ENCODE data around the gene TSC22D1. TPM values are rescaled to one million over a fixed set of nuclear protein-coding genes. Genes with fewer than 3 reads are reported as not detected.

The TSC22D1 gene
- total RNA-seq, 1 experiment from 2014 or later, result 72.5 TPM

- no peak overlapping the region for H3K27ac Mint-ChIP-seq
- no peaks in the 10 kb centered on the region for H3K36me3 Mint-ChIP-seq
- DNase-seq (ENCODE audit: low spot score) (no peak), ATAC-seq (no peak)
- H3K4me1 Mint-ChIP-seq, result 0 out of 2 replicates have a peak, but pooled peaks cover 3% of the 10 kb centered on the region
- TF ChIP-seq NR3C1 (CRISPR knock-in tag; conservative IDR thresholded peaks at IDR 0.05; ENCODE audit: low read depth) (no peak), USF1 (CRISPR knock-in tag; IDR thresholded peaks at IDR 0.05) (no peak), GRHL2 (CRISPR knock-in tag; IDR thresholded peaks at IDR 0.05; ENCODE audit: insufficient replicate concordance, severe bottlenecking) (no peak), MAX (CRISPR knock-in tag; IDR thresholded peaks at IDR 0.05) (no peak), ETV6 (CRISPR knock-in tag; IDR thresholded peaks at IDR 0.05) (no peak), IRF1 (CRISPR knock-in tag; IDR thresholded peaks at IDR 0.05) (no peak), CDX4 (CRISPR knock-in tag; IDR thresholded peaks at IDR 0.05; ENCODE audit: borderline replicate concordance) (no peak), JUN (CRISPR knock-in tag; IDR thresholded peaks at IDR 0.05) (no peak), STAT6 (CRISPR knock-in tag; conservative IDR thresholded peaks at IDR 0.05; ENCODE audit: low read depth) (no peak), ZNF219 (CRISPR knock-in tag; IDR thresholded peaks at IDR 0.05; ENCODE audit: borderline replicate concordance) (no peak), ATF3 (CRISPR knock-in tag; conservative IDR thresholded peaks at IDR 0.05) (no peak), CREM (CRISPR knock-in tag; IDR thresholded peaks at IDR 0.05) (no peak)
- H3K9me3 Mint-ChIP-seq, result no peaks in the 10 kb centered on the region
- CTCF ChIA-PET, result interaction anchor here (2.0 kb wide), 1 partner anchor 201 kb away, joined by 6 read pairs; no protein-coding TSS in a partner anchor
- POLR2A ChIA-PET, result no interaction called here
- no peaks in the 10 kb centered on the region for H3K27me3 Mint-ChIP-seq (ENCODE audit: low read depth)
- H3K4me3 Mint-ChIP-seq, result no peak overlapping the region
Observed at GRCh38 chr13:44617648-44618047, 41.5 kb upstream of the TSC22D1 start.

GRCh38 chr13:44609137-44609536 is 33.0 kb upstream of the TSC22D1 start:
- ChIA-PET CTCF (interaction anchor here (1.2 kb wide), 1 partner anchor 209 kb away, joined by 4 read pairs; no protein-coding TSS in a partner anchor), POLR2A (no interaction called here)
- no peak overlapping the region for H3K4me3 Mint-ChIP-seq
- peaks cover 21% of the 10 kb centered on the region for H3K9me3 Mint-ChIP-seq
- no peak overlapping the region for H3K27ac Mint-ChIP-seq
- peaks cover 7% of the 10 kb centered on the region for H3K36me3 Mint-ChIP-seq
- TF ChIP-seq ZNF317 (CRISPR knock-in tag; IDR thresholded peaks at IDR 0.05; ENCODE audit: borderline replicate concordance, low read depth) (no peak), RELA (CRISPR knock-in tag; IDR thresholded peaks at IDR 0.05; ENCODE audit: borderline replicate concordance) (no peak), USF2 (CRISPR knock-in tag; IDR thresholded peaks at IDR 0.05) (peak; percentile 73), USF1 (CRISPR knock-in tag; IDR thresholded peaks at IDR 0.05) (peak; percentile 52; the same call in 1 of the 2 replicates)
- H3K4me1 Mint-ChIP-seq, result no peaks in the 10 kb centered on the region
- ATAC-seq (peak; percentile 81), DNase-seq (ENCODE audit: low spot score) (no peak)
- H3K27me3 Mint-ChIP-seq (ENCODE audit: low read depth), result no peaks in the 10 kb centered on the region

All from WTC11 (cell line).